Measurements from ENCODE around the gene TNS3. TPM values are rescaled to one million over a fixed set of nuclear protein-coding genes. Genes with fewer than 3 reads are reported as not detected.
"Not testable (repeated sequence)": the region's sequence is repeated elsewhere in the genome, so short reads cannot be mapped to it uniquely, and the experiment has no call there.

TNS3 gene
- total RNA-seq, 2 experiments from 2014 or later, result not detected

DNA sequence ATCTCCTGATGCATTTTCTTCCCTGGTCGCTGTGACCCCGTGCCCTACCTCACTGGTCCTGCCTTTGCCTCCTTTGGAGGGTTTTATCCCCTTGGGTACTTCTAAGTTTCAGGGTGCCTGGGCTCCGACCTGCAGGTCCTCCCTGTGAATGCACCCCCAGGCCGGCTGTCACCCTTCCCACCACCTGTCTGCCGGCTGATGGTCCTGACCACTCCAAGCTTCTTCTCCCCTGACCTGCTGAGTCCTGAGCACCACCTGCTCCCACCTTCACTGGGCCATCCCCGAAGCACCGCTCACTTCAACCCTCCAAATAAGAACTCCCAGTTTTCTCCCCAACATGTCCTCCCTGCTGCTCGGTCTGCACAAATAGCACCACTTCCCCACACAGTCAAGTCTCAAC, 33.4 kb downstream of the TNS3 start:
- no peaks in the 10 kb centered on the region for H3K27me3 Mint-ChIP-seq (ENCODE audit: low read depth)
- no peak overlapping the region for H3K4me3 Mint-ChIP-seq
- ChIA-PET POLR2A (no interaction called here), CTCF (no interaction called here)
- no peaks in the 10 kb centered on the region for H3K4me1 Mint-ChIP-seq (ENCODE audit: low read depth)
- ATAC-seq (no peak), DNase-seq (no peak)
- H3K36me3 Mint-ChIP-seq (ENCODE audit: low read depth), result no peaks in the 10 kb centered on the region
- H3K9me3 Mint-ChIP-seq (ENCODE audit: insufficient read depth), result no peaks in the 10 kb centered on the region
- no peak overlapping the region for H3K27ac Mint-ChIP-seq

GRCh38 chr7:47546733-47547494, 35.0 kb downstream of the TNS3 start:
- CTCF ChIA-PET, result no interaction called here
- no peaks in the 10 kb centered on the region for H3K9me3 Mint-ChIP-seq (ENCODE audit: insufficient read depth)
- DNase-seq (no peak), ATAC-seq (no peak)
- H3K4me1 Mint-ChIP-seq (ENCODE audit: low read depth), result no peaks in the 10 kb centered on the region
- POLR2A ChIA-PET, result no interaction called here
- H3K4me3 Mint-ChIP-seq, result no peak overlapping the region
- no peaks in the 10 kb centered on the region for H3K27me3 Mint-ChIP-seq (ENCODE audit: low read depth)
- H3K27ac Mint-ChIP-seq, result no peak overlapping the region
- no peaks in the 10 kb centered on the region for H3K36me3 Mint-ChIP-seq (ENCODE audit: low read depth)

- H3K27me3 Mint-ChIP-seq (ENCODE audit: low read depth), result no peaks in the 10 kb centered on the region
- no peaks in the 10 kb centered on the region for H3K9me3 Mint-ChIP-seq (ENCODE audit: insufficient read depth)
- H3K36me3 Mint-ChIP-seq (ENCODE audit: low read depth), result no peaks in the 10 kb centered on the region
- ChIA-PET CTCF (no interaction called here), POLR2A (no interaction called here)
- no peak overlapping the region for H3K27ac Mint-ChIP-seq
- H3K4me1 Mint-ChIP-seq (ENCODE audit: low read depth), result no peaks in the 10 kb centered on the region
- no peak overlapping the region for H3K4me3 Mint-ChIP-seq
- ATAC-seq (no peak), DNase-seq (no peak)
Observed at GRCh38 chr7:47546171-47546570, 35.7 kb downstream of the TNS3 start.

DNA sequence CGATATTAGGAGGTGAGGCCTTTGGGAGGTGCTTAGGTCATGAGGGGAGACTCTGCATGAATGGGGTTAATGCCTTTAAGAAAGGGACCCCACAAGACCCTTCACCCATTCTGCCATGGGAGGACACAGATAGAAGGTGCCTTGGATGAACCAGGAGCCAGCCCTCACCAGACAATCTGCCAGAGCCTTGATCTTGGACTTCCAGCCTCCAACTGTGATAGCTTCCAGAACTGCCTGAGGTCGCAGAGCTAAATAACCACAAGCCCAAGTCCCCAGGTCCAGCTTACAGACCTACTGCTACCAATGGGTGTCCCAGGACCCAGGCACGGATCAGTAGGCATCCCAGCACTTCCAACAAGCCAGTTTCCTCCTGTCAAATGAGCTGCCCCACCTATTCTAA, 37.5 kb downstream of the TNS3 start:
- POLR2A ChIA-PET, result no interaction called here
- no peaks in the 10 kb centered on the region for H3K27me3 Mint-ChIP-seq (ENCODE audit: low read depth)
- CTCF ChIA-PET, result no interaction called here
- ATAC-seq (no peak), DNase-seq (no peak)
- H3K4me1 Mint-ChIP-seq (ENCODE audit: low read depth), result no peaks in the 10 kb centered on the region
- no peak overlapping the region for H3K4me3 Mint-ChIP-seq
- H3K9me3 Mint-ChIP-seq (ENCODE audit: insufficient read depth), result no peaks in the 10 kb centered on the region
- no peaks in the 10 kb centered on the region for H3K36me3 Mint-ChIP-seq (ENCODE audit: low read depth)
- no peak overlapping the region for H3K27ac Mint-ChIP-seq

- H3K4me1 Mint-ChIP-seq (ENCODE audit: low read depth), result no peaks in the 10 kb centered on the region
- DNase-seq (no peak), ATAC-seq (no peak)
- ChIA-PET POLR2A (interaction anchor here (0.6 kb wide), 1 partner anchor 1754 kb away, joined by 3 read pairs; no protein-coding TSS in a partner anchor), CTCF (no interaction called here)
- no peaks in the 10 kb centered on the region for H3K27me3 Mint-ChIP-seq (ENCODE audit: low read depth)
- no peaks in the 10 kb centered on the region for H3K9me3 Mint-ChIP-seq (ENCODE audit: insufficient read depth)
- H3K36me3 Mint-ChIP-seq (ENCODE audit: low read depth), result no peaks in the 10 kb centered on the region
- no peak overlapping the region for H3K4me3 Mint-ChIP-seq
- H3K27ac Mint-ChIP-seq, result no peak overlapping the region
Observed at GRCh38 chr7:47543714-47544113, 38.2 kb downstream of the TNS3 start.

DNA sequence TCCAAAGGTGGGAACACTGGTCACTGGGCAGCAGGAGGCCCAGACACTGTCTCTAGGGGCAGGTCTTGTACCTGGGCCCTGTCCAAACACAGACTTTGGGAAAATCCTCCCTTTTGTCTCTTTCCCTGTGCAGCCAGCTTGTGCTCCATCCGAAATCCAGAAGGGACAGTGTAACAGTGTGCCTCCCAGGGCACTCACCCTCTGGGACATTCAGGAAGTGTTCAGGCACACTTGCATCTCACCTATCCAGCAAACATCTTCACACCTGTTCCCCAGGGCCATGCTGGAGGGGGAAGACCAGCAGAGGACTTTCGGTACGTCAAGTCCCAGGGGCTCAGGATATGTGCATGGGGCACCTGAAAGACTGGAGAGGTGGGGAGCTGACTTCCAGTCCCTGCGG, 38.9 kb downstream of the TNS3 start:
- no peaks in the 10 kb centered on the region for H3K36me3 Mint-ChIP-seq (ENCODE audit: low read depth)
- H3K27me3 Mint-ChIP-seq (ENCODE audit: low read depth), result no peaks in the 10 kb centered on the region
- no peaks in the 10 kb centered on the region for H3K4me1 Mint-ChIP-seq (ENCODE audit: low read depth)
- POLR2A ChIA-PET, result no interaction called here
- CTCF ChIA-PET, result no interaction called here
- DNase-seq, result no peak
- H3K27ac Mint-ChIP-seq, result no peak overlapping the region
- ATAC-seq, result no peak
- no peak overlapping the region for H3K4me3 Mint-ChIP-seq
- H3K9me3 Mint-ChIP-seq (ENCODE audit: insufficient read depth), result no peaks in the 10 kb centered on the region

- Mint-ChIP-seq H3K9me3 (ENCODE audit: insufficient read depth) (no peaks in the 10 kb centered on the region), H3K27me3 (ENCODE audit: low read depth) (no peaks in the 10 kb centered on the region), H3K27ac (no peak overlapping the region), H3K4me3 (no peak overlapping the region), H3K4me1 (ENCODE audit: low read depth) (no peaks in the 10 kb centered on the region), H3K36me3 (ENCODE audit: low read depth) (no peaks in the 10 kb centered on the region)
- no peak for ATAC-seq
- DNase-seq, result no peak
- CTCF ChIA-PET, result no interaction called here
- POLR2A ChIA-PET, result no interaction called here
Observed at GRCh38 chr7:47542051-47542450, 39.9 kb downstream of the TNS3 start.

DNA sequence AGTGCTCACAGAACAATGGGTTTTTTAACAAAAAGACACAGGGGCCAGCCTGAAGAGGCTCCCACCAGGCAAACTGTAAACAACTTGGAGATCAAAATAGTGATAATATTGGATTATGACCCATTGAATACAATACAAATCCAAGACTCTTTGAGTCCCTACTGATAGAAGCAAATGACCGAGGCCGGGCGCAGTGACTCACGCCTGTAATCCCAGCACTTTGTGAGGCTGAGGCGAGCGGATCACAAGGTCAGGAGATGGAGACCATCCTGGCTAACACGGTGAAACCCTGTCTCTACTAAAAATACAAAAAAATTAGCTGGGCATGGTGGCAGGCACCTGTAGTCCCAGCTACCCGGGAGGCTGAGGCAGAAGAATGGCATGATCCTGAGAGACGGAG, 40.4 kb downstream of the TNS3 start:
- CTCF ChIA-PET; H3K27me3 Mint-ChIP-seq (ENCODE audit: low read depth); DNase-seq; POLR2A ChIA-PET; H3K27ac Mint-ChIP-seq; H3K4me3 Mint-ChIP-seq; H3K4me1 Mint-ChIP-seq (ENCODE audit: low read depth); H3K9me3 Mint-ChIP-seq (ENCODE audit: insufficient read depth); H3K36me3 Mint-ChIP-seq (ENCODE audit: low read depth); ATAC-seq: not testable (repeated sequence)

GRCh38 chr7:47540387-47541350, 41.2 kb downstream of the TNS3 start:
- Mint-ChIP-seq H3K4me1 (ENCODE audit: low read depth) (no peaks in the 10 kb centered on the region), H3K27me3 (ENCODE audit: low read depth) (peaks cover 2% of the 10 kb centered on the region), H3K27ac (no peak overlapping the region), H3K4me3 (no peak overlapping the region), H3K9me3 (ENCODE audit: insufficient read depth) (no peaks in the 10 kb centered on the region), H3K36me3 (ENCODE audit: low read depth) (no peaks in the 10 kb centered on the region)
- POLR2A ChIA-PET, result no interaction called here
- CTCF ChIA-PET, result no interaction called here
- no peak for DNase-seq
- no peak for ATAC-seq

DNA sequence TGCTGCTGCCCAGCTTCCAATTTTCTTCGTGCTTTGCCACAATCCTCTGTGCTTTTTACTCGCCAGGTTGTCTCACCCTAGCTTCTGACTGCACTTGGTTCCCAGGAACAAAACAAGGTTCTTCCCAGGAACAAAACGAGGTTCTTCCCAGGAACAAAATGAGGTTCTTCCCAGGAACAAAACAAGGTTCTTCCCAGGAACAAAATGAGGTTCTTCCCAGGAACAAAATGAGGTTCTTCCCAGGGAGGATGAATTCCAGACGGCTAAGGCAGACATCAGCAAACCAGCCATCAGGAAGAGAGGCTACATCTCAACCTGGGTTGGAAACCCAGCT, 41.9 kb downstream of the TNS3 start:
- Mint-ChIP-seq H3K36me3 (ENCODE audit: low read depth) (no peaks in the 10 kb centered on the region), H3K27me3 (ENCODE audit: low read depth) (peaks cover 2% of the 10 kb centered on the region), H3K9me3 (ENCODE audit: insufficient read depth) (no peaks in the 10 kb centered on the region), H3K27ac (no peak overlapping the region), H3K4me1 (ENCODE audit: low read depth) (no peaks in the 10 kb centered on the region), H3K4me3 (no peak overlapping the region)
- ATAC-seq (no peak), DNase-seq (no peak)
- POLR2A ChIA-PET, result no interaction called here
- CTCF ChIA-PET, result no interaction called here

DNA sequence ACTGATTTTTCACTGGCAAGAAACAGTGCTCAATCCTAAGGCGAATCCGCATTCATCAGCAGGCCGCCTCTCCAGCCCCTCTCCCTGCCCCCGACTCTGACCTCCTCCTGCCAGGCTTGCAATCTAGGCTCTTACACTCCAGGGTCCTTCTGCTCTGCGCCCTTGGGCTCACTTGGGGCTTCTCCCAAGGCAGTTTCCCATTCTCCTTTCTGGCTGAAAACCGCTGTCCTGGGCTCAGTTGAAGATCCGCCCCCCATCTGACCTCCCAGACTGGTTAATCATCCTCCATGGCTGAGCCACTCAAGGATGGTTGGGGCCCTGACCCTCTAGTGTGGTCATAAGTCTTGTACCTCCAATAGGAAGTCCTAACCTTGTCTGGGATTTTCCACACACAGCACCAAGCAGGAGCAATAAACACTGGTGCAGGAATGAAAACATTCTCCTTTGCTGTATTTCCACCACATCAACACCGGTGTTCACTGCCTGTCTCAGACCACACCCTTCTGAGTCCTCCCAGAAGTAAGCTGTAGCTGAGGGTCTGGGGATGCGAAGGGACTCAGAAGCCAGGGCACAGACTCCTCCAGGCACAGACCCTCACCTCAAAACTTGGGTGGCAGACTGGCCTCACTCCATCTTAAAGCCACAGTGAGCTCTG, 42.4 kb downstream of the TNS3 start:
- Mint-ChIP-seq H3K4me3 (no peak overlapping the region), H3K27ac (no peak overlapping the region), H3K9me3 (ENCODE audit: insufficient read depth) (no peaks in the 10 kb centered on the region), H3K27me3 (ENCODE audit: low read depth) (peaks cover 2% of the 10 kb centered on the region), H3K36me3 (ENCODE audit: low read depth) (no peaks in the 10 kb centered on the region), H3K4me1 (ENCODE audit: low read depth) (no peaks in the 10 kb centered on the region)
- ATAC-seq (no peak), DNase-seq (no peak)
- POLR2A ChIA-PET, result no interaction called here
- CTCF ChIA-PET, result no interaction called here

- ChIA-PET CTCF (no interaction called here), POLR2A (no interaction called here)
- no peak overlapping the region for H3K27ac Mint-ChIP-seq
- ATAC-seq, result no peak
- DNase-seq, result no peak
- H3K36me3 Mint-ChIP-seq (ENCODE audit: low read depth), result no peaks in the 10 kb centered on the region
- H3K4me1 Mint-ChIP-seq (ENCODE audit: low read depth), result no peaks in the 10 kb centered on the region
- no peaks in the 10 kb centered on the region for H3K9me3 Mint-ChIP-seq (ENCODE audit: insufficient read depth)
- H3K4me3 Mint-ChIP-seq, result no peak overlapping the region
- H3K27me3 Mint-ChIP-seq (ENCODE audit: low read depth), result peaks cover 2% of the 10 kb centered on the region
Observed at GRCh38 chr7:47538846-47539311, 43.0 kb downstream of the TNS3 start.

Data from activated CD8-positive, alpha-beta T cell treated with anti-CD3 and anti-CD28 coated beads, Interleukin-2, amount 10 ng/mL, durations not matched to agents 7 days and 5 days (primary cell).